Liver (tissue), 9 donors: ENCODE results near the gene PAPPA. TPM values are rescaled to one million over a fixed set of nuclear protein-coding genes. Genes with fewer than 3 reads are reported as not detected.

Experiments
- DNase-seq: peaks from one replicate; pipeline ENCODE4 v3.0.0-alpha.2; 2017; ENCODE audit warnings: low spot score
- H3K27ac ChIP-seq, 2 donors: one replicate each; pipeline ENCODE4 v1.7.0; 2013; ENCODE audit warnings: inconsistent platforms in 2 of 2, low read length in 2 of 2, control low read depth in 1 of 2, low read depth in 1 of 2, mild to moderate bottlenecking in 1 of 2
- H3K27me3 ChIP-seq, 4 donors: one replicate each; pipeline versions ENCODE4 v1.6.1 to v1.7.0; 2013; ENCODE audit warnings: low read length in 3 of 4, inconsistent platforms in 1 of 4, mild to moderate bottlenecking in 1 of 4, moderate library complexity in 1 of 4; ENCODE audit not compliant: control insufficient read depth in 4 of 4, insufficient read depth in 4 of 4
- H3K36me3 ChIP-seq, 4 donors: one replicate each; pipeline versions ENCODE4 v1.6.1 to v1.7.0; 2013; ENCODE audit warnings: low read length in 3 of 4, mild to moderate bottlenecking in 3 of 4, low read depth in 1 of 4, moderate library complexity in 1 of 4; ENCODE audit not compliant: control insufficient read depth in 4 of 4, insufficient read depth in 3 of 4
- H3K4me1 ChIP-seq, 4 donors: one replicate each; pipeline versions ENCODE4 v1.6.1 to v1.7.0; 2013; ENCODE audit warnings: low read length in 3 of 4, mild to moderate bottlenecking in 3 of 4, moderate library complexity in 1 of 4; ENCODE audit not compliant: control insufficient read depth in 4 of 4, insufficient read depth in 4 of 4
- H3K4me3 ChIP-seq, 3 donors: one replicate each; pipeline versions ENCODE4 v1.6.1 to v1.7.0; 2013; ENCODE audit warnings: low read length in 3 of 3, control low read depth in 1 of 3, low read depth in 1 of 3, mild to moderate bottlenecking in 1 of 3
- H3K9ac ChIP-seq, 2 donors: one replicate each; pipeline ENCODE4 v1.7.0; 2013; ENCODE audit warnings: low read length in 2 of 2, mild to moderate bottlenecking in 2 of 2, moderate library complexity in 2 of 2, control low read depth in 1 of 2, low read depth in 1 of 2
- H3K9me3 ChIP-seq, 4 donors: one replicate each; pipeline versions ENCODE4 v1.6.1 to v1.7.0; 2013; ENCODE audit warnings: low read length in 3 of 4; ENCODE audit not compliant: control insufficient read depth in 4 of 4
- EGR1 ChIP-seq, 2 donors: IDR thresholded peaks; 2 replicates each; pipeline ENCODE4 v1.6.1; 2016 to 2018; ENCODE audit warnings: antibody characterized with exemption in 2 of 2, low read depth in 2 of 2
- FOXA1 ChIP-seq: IDR thresholded peaks from 2 replicates; pipeline ENCODE4 v1.6.1; 2016; ENCODE audit warnings: antibody characterized with exemption
- FOXA2 ChIP-seq: IDR thresholded peaks from 2 replicates; pipeline ENCODE4 v1.6.1; 2016; ENCODE audit warnings: antibody characterized with exemption
- HNF4A ChIP-seq, 2 donors: conservative IDR thresholded peaks; 2 replicates each; pipeline ENCODE4 v1.6.1; 2016; ENCODE audit warnings: antibody characterized with exemption in 2 of 2, mild to moderate bottlenecking in 2 of 2
- HNF4G ChIP-seq: IDR thresholded peaks from 2 replicates; pipeline ENCODE4 v1.6.1; 2016; ENCODE audit warnings: antibody characterized with exemption
- NR2F2 ChIP-seq: IDR thresholded peaks from 2 replicates; pipeline ENCODE4 v1.6.1; 2016; ENCODE audit warnings: antibody characterized with exemption
- RAD21 ChIP-seq, 2 donors: IDR thresholded peaks; 2 replicates each; pipeline ENCODE4 v1.6.1; 2016; ENCODE audit warnings: antibody characterized with exemption in 2 of 2, mild to moderate bottlenecking in 2 of 2
- REST ChIP-seq: IDR thresholded peaks from 2 replicates; pipeline ENCODE4 v1.6.1; 2016; ENCODE audit warnings: antibody characterized with exemption, mild to moderate bottlenecking
- SP1 ChIP-seq: IDR thresholded peaks from 2 replicates; pipeline ENCODE4 v1.6.1; 2018; ENCODE audit warnings: antibody characterized with exemption, mild to moderate bottlenecking
- TAF1 ChIP-seq: conservative IDR thresholded peaks from 2 replicates; pipeline ENCODE4 v1.6.1; 2016; ENCODE audit warnings: antibody characterized with exemption, mild to moderate bottlenecking
- YY1 ChIP-seq: IDR thresholded peaks from 2 replicates; pipeline ENCODE4 v1.6.1; 2016; ENCODE audit warnings: antibody characterized with exemption, mild to moderate bottlenecking
- ZBTB33 ChIP-seq: IDR thresholded peaks from 2 replicates; pipeline ENCODE4 v1.6.1; 2016; ENCODE audit warnings: antibody characterized with exemption
- WGBS: extraction: QIAGEN DNeasy Blood & Tissue Kit; methylation state at CpG from one replicate; pipeline ENCODE4 v1.1.7; 2013; 5-methylcytosine and 5-hydroxymethylcytosine counted together
- polyA plus RNA-seq, 2 donors: library from polyadenylated mRNA; stranded (reverse) in 1 of 2; unstranded in 1 of 2; fragments of 200-250 nt in 1 of 2; fragments of >200 nt in 1 of 2; fragmentation: Nextera tagmentation in 1 of 2; extraction: Ambion mirVana in 1 of 2; gene quantifications; one replicate each; pipeline versions ENCODE4 v1.2.1 to v1.2.3, GENCODE V29; 2013 to 2015
- total RNA-seq, 2 donors: library from RNA; depleted of rRNA; stranded (reverse); fragments of >200 nt; gene quantifications; one replicate each; pipeline ENCODE4 v1.2.3, GENCODE V29; 2014
- TF ChIP-seq, protein P1 (sequence below): IDR thresholded peaks from 2 replicates; pipeline ENCODE4 v1.6.1; 2016; ENCODE audit warnings: antibody characterized with exemption
- donor health status: healthy.
- donor health status: healthy.
- donor health status: healthy.
- donor health status: healthy.
- donor health status: healthy.

PAPPA gene
- total and polyA plus RNA-seq, 4 donors: 0.03 to 0.33 (median 0.20) TPM

- H3K9me3 ChIP-seq: no peaks in the 10 kb centered on the region
- no peaks in the 10 kb centered on the region for H3K36me3 ChIP-seq
- no peak for DNase-seq
These were observed 249.6 kb downstream of the PAPPA start for GRCh38 chr9:116403171-116403570.

GRCh38 chr9:116404228-116404627 lies 250.6 kb downstream of the PAPPA start:
- no peaks in the 10 kb centered on the region for H3K27me3 ChIP-seq
- WGBS: 97% methylated on average over 3 of the region's 3 CpGs
- H3K9ac ChIP-seq: no peak overlapping the region

More at GRCh38 chr9:116403171-116403570, 249.6 kb downstream of the PAPPA start:
- Histone ChIP-seq H3K27me3 (no peaks in the 10 kb centered on the region), H3K9ac (no peak overlapping the region), H3K27ac (no peak overlapping the region), H3K4me3 (no peak overlapping the region), H3K4me1 (no peaks in the 10 kb centered on the region)
- TF ChIP-seq SP1: no peak
- TF ChIP-seq, protein P1, sequence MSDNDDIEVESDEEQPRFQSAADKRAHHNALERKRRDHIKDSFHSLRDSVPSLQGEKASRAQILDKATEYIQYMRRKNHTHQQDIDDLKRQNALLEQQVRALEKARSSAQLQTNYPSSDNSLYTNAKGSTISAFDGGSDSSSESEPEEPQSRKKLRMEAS: no peak
- no peak for TF ChIP-seq REST
- no peak for TF ChIP-seq FOXA2
- TF ChIP-seq HNF4A (conservative IDR thresholded peaks at IDR 0.05): no peak
- TF ChIP-seq HNF4G: no peak

More at GRCh38 chr9:116404228-116404627, 250.6 kb downstream of the PAPPA start:
- no peak for DNase-seq
- Histone ChIP-seq H3K36me3 (no peaks in the 10 kb centered on the region), H3K27ac (no peak overlapping the region), H3K4me3 (no peak overlapping the region), H3K9me3 (no peaks in the 10 kb centered on the region), H3K4me1 (no peaks in the 10 kb centered on the region)
- TF ChIP-seq FOXA2 (no peak), HNF4G (no peak), EGR1 (IDR thresholded peaks at IDR 0.05; ENCODE audit: low read depth in 2 of 2) (no peak), ZBTB33 (no peak), SP1 (no peak), YY1 (no peak), RAD21 (IDR thresholded peaks at IDR 0.05) (no peak), TAF1 (no peak), NR2F2 (no peak), FOXA1 (no peak), REST (no peak), HNF4A (conservative IDR thresholded peaks at IDR 0.05) (no peak)
- TF ChIP-seq, protein P1: no peak
